ENCODE measurements around the gene TATDN2.

TATDN2 gene

GRCh38 chr3:10280571-10280970 lies 32.3 kb downstream of the TATDN2 start:
- Histone ChIP-seq H3K36me3 (replicated peaks in 1 of 2; ENCODE audit: control insufficient read depth in 2 of 2, insufficient read depth in 2 of 2, low read length in 2 of 2) (peaks cover 25 to 82% of the 10 kb centered on the region in 2 donors), H2BK120ac (ENCODE audit: low read depth, low read length) (no peak overlapping the region), H4K91ac (ENCODE audit: low read depth, low read length, poor library complexity) (no peak overlapping the region), H2BK5ac (ENCODE audit: low read length) (no peak overlapping the region), H3K4me3 (ENCODE audit: low read length in 2 of 2) (no peak overlapping the region), H3K4me1 (ENCODE audit: control insufficient read depth in 2 of 2, insufficient read depth in 1 of 2, low read depth in 1 of 2, low read length in 2 of 2) (peaks cover 6 to 9% of the 10 kb centered on the region in 2 donors), H3K14ac (ENCODE audit: low read length) (no peak overlapping the region), H3K27ac (replicated peaks; ENCODE audit: low read length) (no peak overlapping the region), H3K9ac (ENCODE audit: low read depth, low read length, poor library complexity) (no peak overlapping the region), H3K27me3 (ENCODE audit: control insufficient read depth in 3 of 3, insufficient read depth in 3 of 3, low read depth in 1 of 3, low read length in 3 of 3) (no peaks in the 10 kb centered on the region), H3K18ac (ENCODE audit: low read length) (no peak overlapping the region), H2AK5ac (ENCODE audit: low read depth, low read length) (no peak overlapping the region), H2AFZ (ENCODE audit: low read length) (no peak overlapping the region), H2BK12ac (ENCODE audit: low read length) (no peak overlapping the region), H3K79me1 (ENCODE audit: low read depth, low read length) (peaks cover 3% of the 10 kb centered on the region), H3K4me2 (ENCODE audit: insufficient read depth, low read length, poor library complexity, severe bottlenecking) (no peak overlapping the region), H3K23ac (ENCODE audit: low read depth, low read length, poor library complexity) (no peak overlapping the region), H2BK15ac (ENCODE audit: low read length) (no peak overlapping the region), H4K8ac (ENCODE audit: low read depth, low read length) (no peak overlapping the region), H3K4ac (ENCODE audit: low read length) (no peak overlapping the region), H3K9me3 (replicated peaks in 1 of 2; ENCODE audit: control insufficient read depth in 2 of 2, insufficient read depth in 1 of 2, low read depth in 1 of 2, low read length in 2 of 2) (no peaks in the 10 kb centered on the region)
- no peak for DNase-seq (ENCODE audit: low spot score)
- no CpG with 5 or more reads among the region's 6 CpGs for WGBS, 2 donors (ENCODE audit: extremely low coverage in 2 of 2, insufficient read length in 2 of 2, insufficient replicate concordance in 1 of 2)

GRCh38 chr3:10281951-10282350 lies 33.7 kb downstream of the TATDN2 start:
- Histone ChIP-seq H2BK5ac (ENCODE audit: low read length) (no peak overlapping the region), H4K91ac (ENCODE audit: low read depth, low read length, poor library complexity) (no peak overlapping the region), H3K4ac (ENCODE audit: low read length) (no peak overlapping the region), H2AK5ac (ENCODE audit: low read depth, low read length) (no peak overlapping the region), H2BK12ac (ENCODE audit: low read length) (no peak overlapping the region), H3K27ac (replicated peaks; ENCODE audit: low read length) (no peak overlapping the region), H2BK15ac (ENCODE audit: low read length) (no peak overlapping the region), H3K23ac (ENCODE audit: low read depth, low read length, poor library complexity) (no peak overlapping the region), H3K4me2 (ENCODE audit: insufficient read depth, low read length, poor library complexity, severe bottlenecking) (no peak overlapping the region), H3K36me3 (replicated peaks in 1 of 2; ENCODE audit: control insufficient read depth in 2 of 2, insufficient read depth in 2 of 2, low read length in 2 of 2) (peaks cover 21 to 82% of the 10 kb centered on the region in 2 donors), H3K18ac (ENCODE audit: low read length) (no peak overlapping the region), H3K27me3 (ENCODE audit: control insufficient read depth in 3 of 3, insufficient read depth in 3 of 3, low read depth in 1 of 3, low read length in 3 of 3) (no peaks in the 10 kb centered on the region), H2BK120ac (ENCODE audit: low read depth, low read length) (no peak overlapping the region), H2AFZ (ENCODE audit: low read length) (no peak overlapping the region), H3K14ac (ENCODE audit: low read length) (no peak overlapping the region), H3K9me3 (replicated peaks in 1 of 2; ENCODE audit: control insufficient read depth in 2 of 2, insufficient read depth in 1 of 2, low read depth in 1 of 2, low read length in 2 of 2) (no peaks in the 10 kb centered on the region), H3K79me1 (ENCODE audit: low read depth, low read length) (no peaks in the 10 kb centered on the region), H3K4me3 (ENCODE audit: low read length in 2 of 2) (no peak overlapping the region), H3K4me1 (ENCODE audit: control insufficient read depth in 2 of 2, insufficient read depth in 1 of 2, low read depth in 1 of 2, low read length in 2 of 2) (peaks cover 9 to 18% of the 10 kb centered on the region in 2 donors), H4K8ac (ENCODE audit: low read depth, low read length) (no peak overlapping the region), H3K9ac (ENCODE audit: low read depth, low read length, poor library complexity) (no peak overlapping the region)
- no CpG with 5 or more reads among the region's 5 CpGs for WGBS, 2 donors (ENCODE audit: extremely low coverage in 2 of 2, insufficient read length in 2 of 2, insufficient replicate concordance in 1 of 2)
- no peak for DNase-seq (ENCODE audit: low spot score)

GRCh38 chr3:10283638-10284037 lies 35.4 kb downstream of the TATDN2 start:
- H3K9me3 ChIP-seq (replicated peaks in 1 of 2; ENCODE audit: control insufficient read depth in 2 of 2, insufficient read depth in 1 of 2, low read depth in 1 of 2, low read length in 2 of 2) = no peaks in the 10 kb centered on the region
- H4K91ac ChIP-seq (ENCODE audit: low read depth, low read length, poor library complexity) = no peak overlapping the region
- DNase-seq (ENCODE audit: low spot score) = no peak
- H3K4me2 ChIP-seq (ENCODE audit: insufficient read depth, low read length, poor library complexity, severe bottlenecking) = no peak overlapping the region
- no peak overlapping the region for H3K4me3 ChIP-seq (ENCODE audit: low read length in 2 of 2)
- no peak overlapping the region for H2AFZ ChIP-seq (ENCODE audit: low read length)
- H2AK5ac ChIP-seq (ENCODE audit: low read depth, low read length) = no peak overlapping the region
- H3K4ac ChIP-seq (ENCODE audit: low read length) = no peak overlapping the region
- no peaks in the 10 kb centered on the region for H3K27me3 ChIP-seq (ENCODE audit: control insufficient read depth in 3 of 3, insufficient read depth in 3 of 3, low read depth in 1 of 3, low read length in 3 of 3)
- no peak overlapping the region for H3K9ac ChIP-seq (ENCODE audit: low read depth, low read length, poor library complexity)
- peaks cover 12 to 18% of the 10 kb centered on the region in 2 donors for H3K4me1 ChIP-seq (ENCODE audit: control insufficient read depth in 2 of 2, insufficient read depth in 1 of 2, low read depth in 1 of 2, low read length in 2 of 2)
- no peak overlapping the region for H2BK15ac ChIP-seq (ENCODE audit: low read length)
- no peak overlapping the region for H4K8ac ChIP-seq (ENCODE audit: low read depth, low read length)
- H2BK12ac ChIP-seq (ENCODE audit: low read length) = no peak overlapping the region
- H2BK5ac ChIP-seq (ENCODE audit: low read length) = no peak overlapping the region
- H3K14ac ChIP-seq (ENCODE audit: low read length) = no peak overlapping the region
- no peak overlapping the region for H3K23ac ChIP-seq (ENCODE audit: low read depth, low read length, poor library complexity)
- H3K18ac ChIP-seq (ENCODE audit: low read length) = no peak overlapping the region
- no CpG with 5 or more reads among the region's 5 CpGs for WGBS, 2 donors (ENCODE audit: extremely low coverage in 2 of 2, insufficient read length in 2 of 2, insufficient replicate concordance in 1 of 2)
- H3K36me3 ChIP-seq (replicated peaks in 1 of 2; ENCODE audit: control insufficient read depth in 2 of 2, insufficient read depth in 2 of 2, low read length in 2 of 2) = peaks cover 10 to 80% of the 10 kb centered on the region in 2 donors
- no peak overlapping the region for H2BK120ac ChIP-seq (ENCODE audit: low read depth, low read length)
- no peak overlapping the region for H3K27ac ChIP-seq (replicated peaks; ENCODE audit: low read length)
- no peaks in the 10 kb centered on the region for H3K79me1 ChIP-seq (ENCODE audit: low read depth, low read length)

DNA sequence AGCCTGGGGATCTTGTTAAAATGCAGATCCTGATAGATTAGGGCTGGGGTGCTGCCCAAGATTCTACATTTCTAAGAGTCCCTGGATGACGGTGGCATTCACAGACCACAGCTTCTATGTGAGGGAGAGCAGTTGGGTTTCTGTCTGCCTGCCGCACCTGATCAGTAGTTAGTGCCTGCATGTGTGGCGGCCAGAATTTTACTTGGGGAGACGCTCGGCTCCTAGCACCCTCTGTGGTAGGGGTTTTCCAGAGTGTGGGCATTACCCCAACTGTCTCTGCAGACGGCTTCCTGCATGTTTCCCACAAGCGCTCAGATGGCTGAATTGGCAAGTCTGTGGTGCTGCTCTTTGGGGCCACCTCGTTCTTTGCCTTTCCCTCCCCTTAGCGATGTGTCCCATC lies 36.2 kb downstream of the TATDN2 start:
- Histone ChIP-seq H3K23ac (ENCODE audit: low read depth, low read length, poor library complexity) (no peak overlapping the region), H3K4me2 (ENCODE audit: insufficient read depth, low read length, poor library complexity, severe bottlenecking) (no peak overlapping the region), H3K79me1 (ENCODE audit: low read depth, low read length) (no peaks in the 10 kb centered on the region), H3K27me3 (ENCODE audit: control insufficient read depth in 3 of 3, insufficient read depth in 3 of 3, low read depth in 1 of 3, low read length in 3 of 3) (no peaks in the 10 kb centered on the region), H2AK5ac (ENCODE audit: low read depth, low read length) (no peak overlapping the region), H2BK120ac (ENCODE audit: low read depth, low read length) (no peak overlapping the region), H4K91ac (ENCODE audit: low read depth, low read length, poor library complexity) (no peak overlapping the region), H3K4me1 (ENCODE audit: control insufficient read depth in 2 of 2, insufficient read depth in 1 of 2, low read depth in 1 of 2, low read length in 2 of 2) (peaks cover 12 to 18% of the 10 kb centered on the region in 2 donors), H3K4me3 (ENCODE audit: low read length in 2 of 2) (no peak overlapping the region), H2AFZ (ENCODE audit: low read length) (no peak overlapping the region), H3K14ac (ENCODE audit: low read length) (no peak overlapping the region), H4K8ac (ENCODE audit: low read depth, low read length) (no peak overlapping the region), H2BK15ac (ENCODE audit: low read length) (no peak overlapping the region), H3K9me3 (replicated peaks in 1 of 2; ENCODE audit: control insufficient read depth in 2 of 2, insufficient read depth in 1 of 2, low read depth in 1 of 2, low read length in 2 of 2) (no peaks in the 10 kb centered on the region), H3K9ac (ENCODE audit: low read depth, low read length, poor library complexity) (no peak overlapping the region), H3K4ac (ENCODE audit: low read length) (no peak overlapping the region), H3K27ac (replicated peaks; ENCODE audit: low read length) (no peak overlapping the region), H3K18ac (ENCODE audit: low read length) (peak overlapping the region; percentile 21), H2BK12ac (ENCODE audit: low read length) (no peak overlapping the region), H2BK5ac (ENCODE audit: low read length) (no peak overlapping the region), H3K36me3 (replicated peaks in 1 of 2; ENCODE audit: control insufficient read depth in 2 of 2, insufficient read depth in 2 of 2, low read length in 2 of 2) (peaks cover 8 to 77% of the 10 kb centered on the region in 2 donors)
- DNase-seq (ENCODE audit: low spot score) = no peak
- WGBS, 2 donors (ENCODE audit: extremely low coverage in 2 of 2, insufficient read length in 2 of 2, insufficient replicate concordance in 1 of 2) = no CpG with 5 or more reads among the region's 9 CpGs

All from neuronal stem cell (in vitro differentiated cells).